ENCODE measurements around the gene KIT.

The KIT gene

DNA sequence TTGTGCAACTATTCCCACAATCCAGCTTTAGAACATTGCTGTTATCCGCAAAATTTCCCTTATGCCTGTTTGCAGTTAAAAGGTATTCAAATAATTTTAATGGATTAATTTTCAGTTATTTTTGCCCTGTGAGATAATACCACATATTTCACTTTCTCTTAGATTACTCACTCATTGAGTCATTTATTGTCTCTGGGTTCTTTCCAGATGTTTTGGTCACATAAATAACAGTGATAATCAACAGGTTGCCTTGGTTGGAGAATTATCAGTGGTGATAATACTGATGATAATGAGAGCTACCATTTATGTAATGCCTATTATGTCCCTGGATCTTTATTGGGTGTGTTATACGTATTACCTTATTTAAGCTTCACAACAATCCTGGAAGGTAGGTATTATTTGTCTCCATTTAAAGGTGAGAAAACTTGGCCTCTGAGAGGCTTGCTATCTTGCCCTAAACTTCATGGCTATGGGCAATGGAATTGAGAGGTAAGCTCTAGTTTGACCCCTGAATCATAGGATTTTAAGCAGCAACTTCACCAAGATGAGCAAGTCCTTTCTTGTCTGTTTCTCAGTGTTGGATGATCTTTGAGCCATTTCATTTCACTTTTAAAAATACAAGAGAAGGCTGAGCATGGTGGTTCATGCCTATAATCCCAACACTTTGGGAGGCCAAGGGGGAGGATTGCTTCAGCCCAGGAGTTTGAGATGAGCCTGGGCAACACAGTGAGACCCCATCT lies 87.4 kb downstream of the KIT start:
- no peak for DNase-seq (ENCODE audit: low read depth)

DNA sequence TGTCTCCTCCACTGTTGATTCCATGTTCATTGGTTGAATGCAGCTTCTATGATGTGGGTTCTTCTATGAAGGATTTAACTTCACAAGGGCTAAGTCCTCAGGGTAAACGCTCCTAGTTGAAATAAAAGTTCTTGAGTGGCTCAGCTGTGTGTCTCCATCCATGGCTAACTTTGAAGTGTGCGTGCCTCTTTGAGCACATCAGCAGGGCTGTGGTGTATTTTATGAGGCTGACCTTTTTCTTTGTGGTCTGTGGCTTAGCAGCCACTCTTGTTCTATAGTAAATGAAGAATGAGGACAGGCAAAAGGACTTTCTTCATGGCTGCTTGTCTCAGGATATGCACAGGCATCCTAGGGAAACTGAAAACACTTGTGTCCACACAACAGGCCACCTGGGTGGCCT lies 88.5 kb downstream of the KIT start:
- no peak for DNase-seq (ENCODE audit: low read depth)

DNA sequence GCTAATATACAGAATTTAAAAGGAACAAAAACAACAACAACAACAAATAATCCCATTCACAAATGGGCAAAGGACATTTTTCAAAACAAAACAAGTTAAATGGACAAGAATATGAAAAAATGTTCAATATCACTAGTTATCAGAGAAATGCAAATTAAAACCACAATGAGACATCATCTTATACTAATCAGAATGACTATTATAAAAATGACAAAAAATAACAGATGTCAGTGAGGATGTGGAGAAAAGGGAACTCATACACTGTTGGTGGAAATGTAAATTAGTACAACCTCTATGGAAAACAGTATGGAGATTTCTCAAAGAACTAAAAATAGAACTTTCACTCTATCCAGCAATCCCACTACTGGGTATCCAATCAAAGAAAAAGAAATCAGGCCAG lies 92.6 kb downstream of the KIT start:
- DNase-seq (ENCODE audit: low read depth), result no peak

DNA sequence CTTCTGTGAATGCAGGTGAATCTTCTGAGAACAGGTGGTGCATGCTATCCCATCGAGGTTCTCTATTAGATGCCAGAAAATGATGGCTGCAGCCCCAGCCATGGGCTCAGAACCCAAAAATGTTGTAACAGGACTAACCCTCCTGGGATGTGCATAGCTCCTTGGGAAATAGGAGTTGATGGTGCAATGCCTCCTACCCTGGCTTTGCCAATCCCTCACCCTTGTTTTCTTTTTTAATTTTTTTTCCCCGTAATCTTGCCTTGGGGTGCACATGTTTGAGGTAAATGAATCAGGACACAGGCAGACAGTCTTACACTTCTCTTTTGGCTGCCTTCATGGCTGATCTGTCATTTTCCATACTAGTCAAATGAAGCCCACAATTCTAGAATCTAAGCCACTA lies 96.6 kb downstream of the KIT start:
- no peak for DNase-seq (ENCODE audit: low read depth)

DNA sequence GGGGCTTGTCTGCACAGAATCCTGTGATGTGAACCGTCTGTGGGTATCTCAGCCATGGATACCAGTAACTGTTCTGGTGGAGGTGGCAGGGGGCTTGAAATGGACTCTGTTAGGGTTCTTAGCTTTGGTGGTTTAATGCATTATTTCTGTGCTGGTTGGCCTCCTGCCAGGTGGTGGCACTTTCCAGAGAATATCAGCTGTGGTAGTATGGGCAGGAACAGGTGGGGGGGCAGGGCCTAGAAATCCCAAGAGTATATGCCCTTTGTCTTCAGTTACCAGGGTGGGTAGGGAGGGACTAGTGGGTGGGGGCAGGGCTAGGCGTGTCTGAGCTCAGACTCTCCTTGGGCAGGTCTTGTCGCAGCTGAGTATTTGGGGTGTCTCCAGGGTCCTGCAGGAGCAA lies 106.7 kb downstream of the KIT start:
- DNase-seq (ENCODE audit: low read depth), result no peak

DNA sequence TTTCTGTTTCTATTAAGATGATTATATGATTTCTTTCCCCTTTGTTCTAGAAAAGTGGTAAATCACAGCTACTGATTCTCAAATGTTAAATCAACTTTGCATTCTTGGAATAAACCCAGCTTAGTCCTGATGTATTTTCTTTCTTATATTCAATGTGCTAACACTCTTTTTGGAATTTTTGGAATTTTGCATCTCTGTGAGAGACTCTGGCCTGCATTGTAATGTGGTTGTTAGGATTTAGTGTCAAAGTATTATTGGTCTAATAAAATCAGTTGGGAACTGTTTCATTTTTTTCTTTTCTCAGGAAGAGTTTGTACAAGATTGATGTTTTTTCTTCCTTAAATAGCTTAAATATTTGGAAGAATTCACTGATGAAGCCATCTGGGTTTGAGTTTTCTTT lies 109.6 kb downstream of the KIT start:
- no peak for DNase-seq (ENCODE audit: low read depth)

DNA sequence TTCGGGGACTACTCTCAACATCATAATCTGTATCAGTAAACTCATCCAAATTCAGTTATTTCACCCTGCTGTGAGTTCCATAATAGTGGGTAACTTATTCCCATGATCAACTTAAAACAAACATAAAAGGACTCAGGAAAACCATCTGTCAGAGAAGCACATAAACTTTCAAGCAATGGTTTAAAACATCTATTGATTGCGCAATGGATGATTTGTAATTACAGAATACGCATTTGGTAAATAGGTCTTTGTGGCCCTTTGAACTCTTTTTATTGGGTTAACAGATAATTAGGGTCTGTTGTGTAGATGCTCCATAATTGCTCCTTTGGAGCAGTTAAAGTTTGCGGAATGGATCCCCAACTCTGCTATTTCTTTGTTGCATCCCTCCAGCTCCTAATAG lies 115.3 kb downstream of the KIT start:
- DNase-seq (ENCODE audit: low read depth), result no peak

DNA sequence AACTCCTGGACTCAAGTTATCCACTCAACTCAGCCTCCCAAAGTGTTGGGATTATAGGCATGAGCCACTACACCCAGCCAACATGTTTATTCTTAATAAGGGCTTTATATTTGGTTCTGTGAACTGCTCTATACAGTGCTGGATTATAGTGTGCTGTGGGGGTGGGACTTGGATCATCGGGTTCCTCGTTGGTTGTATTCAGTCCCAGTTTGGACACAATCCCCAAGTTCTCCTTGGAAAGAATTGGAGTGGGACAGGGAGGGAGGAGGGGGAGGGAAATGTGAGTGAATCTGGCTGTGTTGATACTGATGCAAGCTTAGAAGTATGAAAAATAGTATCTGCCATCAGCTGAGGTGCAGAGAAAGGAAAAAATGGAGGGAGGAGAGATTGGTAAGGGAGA lies 121.3 kb downstream of the KIT start:
- DNase-seq (ENCODE audit: low read depth), result no peak

DNA sequence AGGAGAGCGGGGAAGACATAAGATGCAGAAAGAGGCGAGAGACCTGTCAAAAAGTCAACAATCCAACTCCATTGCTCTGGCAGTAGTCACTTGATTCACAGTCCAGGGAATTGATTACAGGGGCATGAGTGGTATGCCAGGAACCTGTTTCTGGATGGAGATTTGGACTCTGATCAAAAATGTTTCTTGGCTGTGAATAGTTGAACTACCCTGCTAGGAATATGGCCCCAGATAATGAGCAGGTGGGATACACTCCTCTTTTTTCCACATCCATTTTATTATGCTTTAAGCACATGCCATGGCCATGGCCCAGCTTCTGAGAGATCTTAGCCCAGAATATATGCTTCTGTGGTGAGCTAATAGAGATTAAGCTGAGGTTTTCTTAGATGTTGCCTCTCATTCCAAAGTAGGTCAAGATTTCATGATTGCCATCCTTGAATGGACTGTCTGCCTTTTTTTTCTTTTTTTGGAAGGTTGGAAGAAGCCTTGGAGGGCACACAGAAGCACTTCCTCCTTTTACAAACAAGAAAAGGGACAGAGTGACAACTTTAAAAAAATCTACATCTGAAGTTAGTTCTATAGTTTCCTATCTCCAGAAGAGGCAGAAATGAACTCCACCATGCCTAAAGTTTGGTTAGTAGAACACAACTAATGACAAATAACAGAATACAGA lies 121.9 kb downstream of the KIT start:
- no peak for DNase-seq (ENCODE audit: low read depth)

DNA sequence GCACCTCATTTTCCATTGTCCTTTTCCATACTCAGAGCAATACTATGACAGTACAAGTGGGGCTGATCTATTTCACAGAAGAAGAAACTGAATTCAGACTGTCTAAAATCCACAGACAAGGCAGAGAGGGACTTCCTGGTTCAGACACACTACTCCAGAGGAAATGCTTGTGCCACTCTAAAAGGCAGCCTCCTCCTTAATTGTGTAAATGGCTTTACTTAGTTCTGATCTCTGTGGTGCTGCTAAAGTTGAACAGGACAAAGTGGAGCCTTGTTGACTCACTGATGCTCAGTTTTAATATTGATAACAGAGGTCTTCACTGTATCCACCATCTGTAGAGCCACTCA lies 122.4 kb downstream of the KIT start:
- no peak for DNase-seq (ENCODE audit: low read depth)

DNA sequence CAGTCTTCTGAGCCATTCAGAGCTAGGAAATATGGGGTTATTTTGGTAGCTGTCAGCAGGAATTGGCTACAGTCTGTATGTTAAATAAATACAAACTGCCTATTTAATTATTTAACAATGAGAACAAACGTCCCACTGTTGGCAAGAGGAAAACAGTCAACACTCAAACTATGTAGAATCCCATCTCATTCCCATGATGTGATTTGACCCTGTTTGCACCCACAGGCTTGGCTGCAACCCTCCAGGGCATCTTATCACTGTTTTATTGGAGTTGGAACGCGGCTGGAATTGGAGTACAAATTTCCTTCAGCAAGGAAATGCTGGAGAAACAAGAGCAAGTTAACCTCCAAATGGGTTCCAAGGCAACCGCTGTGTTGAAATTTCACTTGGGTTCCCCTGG lies 124.0 kb downstream of the KIT start:
- DNase-seq (ENCODE audit: low read depth), result no peak

DNA sequence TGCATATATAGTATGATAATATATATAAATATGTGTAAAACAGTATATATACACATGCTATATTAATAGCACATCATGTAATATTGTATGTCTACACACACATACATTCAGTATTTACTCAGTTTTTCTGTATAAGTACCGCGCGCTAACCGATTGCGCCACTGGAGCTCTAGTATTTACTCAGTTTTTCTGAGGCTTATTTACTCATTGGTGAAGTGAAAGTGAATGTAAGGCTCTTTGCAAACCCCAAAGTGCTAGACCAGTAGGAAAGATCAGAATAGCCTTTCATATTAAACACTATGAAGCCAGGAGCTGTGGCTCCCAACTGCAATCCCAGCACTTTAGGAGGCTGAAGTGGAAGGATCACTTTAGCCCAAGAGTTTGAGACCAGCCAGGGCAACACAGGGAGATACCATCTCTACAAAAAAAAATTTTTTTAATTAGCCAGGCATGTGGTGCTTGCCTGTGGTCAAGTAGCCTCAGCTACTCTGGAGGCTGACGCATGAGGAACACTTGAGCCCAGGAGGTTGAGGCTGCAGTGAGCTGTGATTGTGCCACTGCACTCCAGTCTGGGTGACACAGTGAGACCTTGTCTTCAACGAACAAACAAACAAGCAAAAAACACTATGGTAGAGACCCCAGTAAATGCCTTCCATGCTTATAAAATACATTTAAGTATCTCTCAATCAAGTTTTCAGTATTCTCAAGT lies 125.8 kb downstream of the KIT start:
- DNase-seq (ENCODE audit: low read depth), result no peak

DNA sequence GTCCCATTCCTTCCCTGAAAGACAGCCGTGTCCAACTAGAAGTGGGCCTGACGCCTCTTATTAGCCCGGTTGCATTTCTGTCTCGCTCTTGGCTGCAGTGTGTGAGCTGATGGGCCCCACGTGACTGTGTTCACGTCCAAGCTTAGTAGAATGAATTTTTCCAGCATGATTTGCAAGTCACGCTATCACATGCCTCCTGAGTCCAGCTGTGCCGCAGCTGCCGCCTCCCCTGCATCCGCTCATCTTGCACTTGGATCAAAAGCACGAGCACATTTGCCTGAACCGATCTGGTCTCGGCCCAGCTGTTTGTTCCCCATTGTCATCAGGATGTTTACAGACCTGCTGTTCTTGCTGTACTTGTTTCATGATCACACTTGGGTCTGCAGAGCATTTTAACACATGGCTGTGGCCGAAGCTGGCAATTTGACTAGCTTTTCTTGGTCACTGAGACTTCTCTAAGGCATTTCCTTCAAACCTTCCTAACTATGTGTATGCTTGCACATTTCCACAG lies 126.5 kb downstream of the KIT start:
- DNase-seq (ENCODE audit: low read depth), result peak; percentile 68
